Measurements from ENCODE around the gene POLR2C.
A peak's percentile ranks its signal among the peaks of the same experiment; 100 is the strongest.
"Not testable (repeated sequence)": the region's sequence is repeated elsewhere in the genome, so short reads cannot be mapped to it uniquely, and the experiment has no call there.

The POLR2C gene

GRCh38 chr16:57462209-57462977 lies at the start of gene POLR2C:
TSS of gene POLR2C (plus strand) at chr16:57462679. CDS start at chr16:57462725, 46 bp downstream.
- DNase-seq (ENCODE audit: low read depth in 2 of 2, low spot score in 1 of 2): peak; percentile 79 to 88

DNA sequence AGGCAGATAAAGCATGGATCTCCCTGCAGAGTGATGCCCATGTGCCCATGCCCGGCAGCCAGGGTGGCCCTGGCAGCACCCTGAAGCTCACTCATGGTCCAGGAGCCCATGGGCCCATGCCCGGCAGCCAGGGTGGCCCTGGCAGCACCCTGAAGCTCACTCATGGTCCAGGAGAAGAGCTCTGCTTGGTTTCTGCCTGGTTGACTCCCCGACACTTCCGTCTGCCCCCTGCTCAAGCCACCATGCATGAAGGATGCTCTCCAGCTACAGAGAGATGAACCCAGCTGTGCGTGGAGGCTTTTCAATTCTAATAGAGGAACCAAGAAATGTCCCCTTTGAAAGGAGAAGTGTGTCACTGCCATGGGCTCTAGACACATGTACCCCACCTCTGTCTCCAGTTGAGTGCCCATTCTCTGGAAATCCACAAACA lies 49.2 kb upstream of the POLR2C start:
- no peak for DNase-seq (ENCODE audit: low read depth in 2 of 2, low spot score in 1 of 2)

GRCh38 chr16:57413733-57414132 lies 48.7 kb upstream of the POLR2C start:
- DNase-seq (ENCODE audit: low read depth in 2 of 2, low spot score in 1 of 2): no peak

DNA sequence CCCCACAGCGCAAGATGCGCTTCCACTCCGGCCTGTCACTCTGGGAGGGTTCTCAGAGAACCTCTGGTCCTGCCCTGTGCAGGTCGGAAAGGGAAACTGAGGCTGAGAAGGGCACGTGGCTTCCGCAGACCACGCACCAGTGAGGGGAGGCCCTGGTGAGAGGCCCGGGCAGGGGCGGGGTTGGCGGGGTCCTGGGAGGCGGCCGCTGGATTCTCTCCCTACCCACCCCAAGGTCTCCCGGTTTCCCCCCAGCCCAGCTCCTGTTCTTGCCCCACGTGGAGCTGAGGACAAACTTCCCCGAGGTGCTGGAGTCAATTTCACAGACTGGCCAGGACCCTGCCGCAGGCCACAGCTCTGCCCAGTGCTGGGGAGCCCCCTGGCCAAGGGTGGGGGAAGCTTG lies 46.4 kb upstream of the POLR2C start:
- no peak for DNase-seq (ENCODE audit: low read depth in 2 of 2, low spot score in 1 of 2)

DNA sequence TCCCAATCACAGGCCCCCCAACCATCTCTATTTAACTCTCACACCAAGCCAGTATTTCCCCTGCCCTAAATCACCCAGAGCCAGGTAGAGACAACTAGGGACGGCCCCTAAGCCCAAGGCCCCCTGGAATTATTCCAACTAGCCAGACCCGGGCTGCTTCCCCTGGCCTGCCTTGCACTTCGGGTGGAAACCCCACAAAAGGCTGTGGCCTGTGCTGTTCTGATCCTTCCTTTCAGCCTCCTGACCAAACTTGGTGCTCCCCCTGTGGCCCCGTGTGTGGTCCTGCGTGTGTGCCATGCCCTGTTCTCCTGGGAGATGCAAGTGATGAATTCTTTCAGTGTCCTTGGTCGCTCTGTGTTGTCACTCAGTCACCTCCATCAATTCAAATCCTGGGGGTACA lies 43.0 kb upstream of the POLR2C start:
- no peak for DNase-seq (ENCODE audit: low read depth in 2 of 2, low spot score in 1 of 2)

- no peak for DNase-seq (ENCODE audit: low read depth in 2 of 2, low spot score in 1 of 2)
Observed at GRCh38 chr16:57422026-57422944, 40.2 kb upstream of the POLR2C start.

- DNase-seq (ENCODE audit: low read depth in 2 of 2, low spot score in 1 of 2): no peak
Observed at GRCh38 chr16:57423152-57423551, 39.3 kb upstream of the POLR2C start.

DNA sequence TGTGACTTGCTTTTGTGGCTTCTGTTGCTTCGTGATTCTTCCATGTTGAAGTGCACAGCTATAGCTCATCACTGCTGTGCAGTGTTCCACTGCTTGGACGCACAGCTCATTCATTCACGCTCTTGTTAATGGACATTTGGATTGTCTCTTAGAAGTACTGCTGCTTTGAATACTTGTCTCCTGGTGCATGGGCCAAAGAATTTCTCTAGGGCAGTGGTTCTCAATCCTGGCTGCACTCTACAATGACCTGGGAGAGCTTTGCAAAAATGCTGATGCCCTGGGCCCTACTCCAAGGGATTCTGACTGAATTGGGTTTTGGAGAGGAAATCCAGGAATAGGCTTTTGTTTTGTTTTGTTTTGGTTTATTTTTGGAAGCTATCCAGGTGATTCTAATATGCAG lies 37.9 kb upstream of the POLR2C start:
- DNase-seq (ENCODE audit: low read depth in 2 of 2, low spot score in 1 of 2): no peak

DNA sequence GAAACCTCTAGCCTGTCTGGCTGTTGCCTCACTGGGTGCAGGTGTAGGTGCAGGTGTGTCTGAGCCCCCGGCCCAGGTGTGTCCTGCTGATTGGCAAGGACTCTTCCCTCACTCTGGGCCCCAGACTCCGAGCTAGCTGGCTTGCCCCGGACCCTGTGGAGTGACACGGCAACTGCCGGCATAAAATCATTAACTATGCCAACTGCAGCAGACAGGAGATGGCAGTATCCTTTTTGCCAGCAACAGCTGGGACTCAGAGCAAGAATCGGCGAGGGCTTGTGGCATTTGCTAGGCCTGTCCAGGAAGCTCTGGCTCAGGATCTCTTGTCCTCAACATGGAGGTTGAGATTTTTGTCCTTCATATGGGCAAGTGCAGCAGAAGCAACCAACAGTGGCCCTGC lies 36.1 kb upstream of the POLR2C start:
- no peak for DNase-seq (ENCODE audit: low read depth in 2 of 2, low spot score in 1 of 2)

GRCh38 chr16:57427307-57427706 lies 35.2 kb upstream of the POLR2C start:
- no peak for DNase-seq (ENCODE audit: low read depth in 2 of 2, low spot score in 1 of 2)

DNA sequence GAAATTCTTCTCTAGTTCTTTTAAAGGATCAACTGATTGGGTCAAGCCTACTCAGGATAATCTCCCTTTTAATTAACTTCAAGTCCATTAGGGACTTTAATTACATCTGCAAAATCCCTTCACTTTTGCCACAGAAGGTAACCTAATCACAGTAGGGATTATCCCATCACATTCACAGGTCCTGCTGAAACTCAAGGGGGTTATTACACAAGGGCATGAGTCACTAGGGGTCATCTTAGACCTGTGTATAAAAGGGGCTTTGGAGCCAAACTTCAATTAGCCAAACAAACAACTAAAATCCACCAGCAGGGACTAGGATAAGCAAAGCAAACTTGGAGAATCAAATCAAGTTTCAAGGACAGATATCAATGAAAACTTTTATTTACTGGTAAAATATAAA lies 34.7 kb upstream of the POLR2C start:
- DNase-seq (ENCODE audit: low read depth in 2 of 2, low spot score in 1 of 2): no peak

- DNase-seq (ENCODE audit: low read depth in 2 of 2, low spot score in 1 of 2): no peak
Observed at GRCh38 chr16:57430955-57431354, 31.5 kb upstream of the POLR2C start.

- DNase-seq (ENCODE audit: low read depth in 2 of 2, low spot score in 1 of 2): no peak
Observed at GRCh38 chr16:57432505-57432904, 30.0 kb upstream of the POLR2C start.

- no peak for DNase-seq (ENCODE audit: low read depth in 2 of 2, low spot score in 1 of 2)
Observed at GRCh38 chr16:57432989-57433388, 29.5 kb upstream of the POLR2C start.

GRCh38 chr16:57434003-57434402 lies 28.5 kb upstream of the POLR2C start:
- no peak for DNase-seq (ENCODE audit: low read depth in 2 of 2, low spot score in 1 of 2)

DNA sequence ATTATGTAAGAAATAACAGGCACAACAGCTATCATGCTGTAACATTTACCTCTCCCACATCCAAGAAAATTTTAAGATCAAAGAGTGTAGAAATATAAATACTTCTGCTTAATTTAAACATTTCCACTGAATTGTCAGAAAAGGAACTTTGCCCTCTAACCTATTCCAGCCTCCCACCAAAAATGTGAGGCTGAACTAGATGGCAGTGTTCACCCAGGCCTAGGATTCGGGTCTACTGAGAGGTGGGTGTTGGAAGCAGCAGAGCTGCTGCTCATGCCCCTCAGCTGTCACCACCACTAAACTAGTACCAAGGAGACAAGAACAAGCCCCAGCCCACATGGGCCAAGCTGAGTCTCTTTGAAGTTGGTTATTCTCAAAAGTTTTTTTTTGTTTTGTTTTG lies 26.6 kb upstream of the POLR2C start:
- no peak for DNase-seq (ENCODE audit: low read depth in 2 of 2, low spot score in 1 of 2)

DNA sequence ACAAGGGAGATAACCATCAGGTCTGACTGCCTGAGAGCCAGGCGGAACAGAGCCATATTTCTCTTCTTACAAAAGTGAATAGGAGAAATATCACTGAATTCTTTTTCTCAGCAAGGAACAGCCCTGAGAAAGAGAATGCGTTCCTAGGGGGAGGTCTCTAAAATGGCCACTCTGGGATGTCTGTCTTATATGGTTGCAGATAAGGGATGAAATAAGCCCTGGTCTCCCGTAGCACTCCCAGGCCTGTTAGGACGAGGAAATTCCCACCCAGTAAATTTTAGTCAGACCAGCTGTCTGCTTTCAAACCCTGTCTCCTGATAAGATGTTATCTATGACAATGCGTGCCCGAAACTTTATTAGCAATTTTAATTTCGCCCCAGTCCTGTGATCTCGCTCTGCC lies 22.5 kb upstream of the POLR2C start:
- not testable (repeated sequence) for DNase-seq (ENCODE audit: low read depth in 2 of 2, low spot score in 1 of 2)

- not testable (repeated sequence) for DNase-seq (ENCODE audit: low read depth in 2 of 2, low spot score in 1 of 2)
Observed at GRCh38 chr16:57440551-57440950, 21.9 kb upstream of the POLR2C start.

GRCh38 chr16:57444711-57445110 lies 17.8 kb upstream of the POLR2C start:
- DNase-seq (ENCODE audit: low read depth in 2 of 2, low spot score in 1 of 2): no peak

GRCh38 chr16:57445510-57445909 lies 17.0 kb upstream of the POLR2C start:
- DNase-seq (ENCODE audit: low read depth in 2 of 2, low spot score in 1 of 2): no peak

DNA sequence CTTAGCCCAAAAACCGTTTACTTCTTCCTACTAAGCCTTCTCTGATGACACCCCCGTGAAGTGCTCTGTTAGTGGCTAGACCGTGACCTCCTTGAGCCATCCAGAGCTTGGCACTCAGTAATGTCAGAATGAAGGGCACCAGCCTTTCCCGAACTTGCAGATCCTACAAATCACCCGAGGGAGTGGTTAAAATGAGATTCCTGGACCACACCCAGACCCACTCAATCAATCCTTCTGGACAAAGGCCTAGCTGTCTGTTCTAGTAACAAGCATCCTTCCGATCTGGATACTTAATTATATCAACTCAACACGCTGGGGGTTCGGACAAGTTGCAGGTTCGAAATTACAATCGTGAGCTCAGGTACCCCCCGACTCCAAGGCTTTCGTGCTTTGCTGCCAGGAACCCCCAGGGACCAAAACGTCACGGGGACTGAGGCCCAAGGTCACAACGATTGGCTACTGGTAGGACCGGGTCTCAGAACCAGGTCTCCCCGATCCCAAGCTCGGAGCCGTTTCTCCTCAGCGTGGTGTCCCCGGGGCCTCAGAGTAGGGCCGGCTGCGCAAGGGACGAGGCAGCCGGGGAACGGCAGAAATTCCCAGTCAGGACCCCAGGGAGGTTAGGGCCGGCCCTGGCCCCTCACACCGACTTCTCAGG lies 15.8 kb upstream of the POLR2C start:
- no peak for DNase-seq (ENCODE audit: low read depth in 2 of 2, low spot score in 1 of 2)

All from stimulated activated CD8-positive, alpha-beta memory T cell treated with anti-CD3 and anti-CD28 coated beads, Interleukin-4, amount 100 ng/mL, for 4 hours (primary cell).